ENCODE results near the gene CFDP1. TPM values are rescaled to one million over a fixed set of nuclear protein-coding genes. Genes with fewer than 3 reads are reported as not detected.

Gene CFDP1
- total and polyA plus RNA-seq, 4 donors: 55.4 to 164 (median 132) TPM

GRCh38 chr16:75336521-75336920 lies 96.8 kb downstream of the CFDP1 start:
- DNase-seq (ENCODE audit: low read depth in 4 of 6, low spot score in 6 of 6): no peak
- no CpG with 5 or more reads among the region's 2 CpGs for WGBS (ENCODE audit: insufficient coverage)
- no peaks in the 10 kb centered on the region for H3K4me1 ChIP-seq (ENCODE audit: control insufficient read depth, insufficient read depth, low read length)
- H3K27me3 ChIP-seq (ENCODE audit: control insufficient read depth, insufficient read depth, low read length): no peaks in the 10 kb centered on the region
- H3K9me3 ChIP-seq (ENCODE audit: control insufficient read depth, insufficient read depth, low read length): no peaks in the 10 kb centered on the region
- no peaks in the 10 kb centered on the region for H3K36me3 ChIP-seq (ENCODE audit: control insufficient read depth, insufficient read depth, low read length)
- H3K4me3 ChIP-seq (ENCODE audit: low read depth, low read length): no peak overlapping the region
- H3K27ac ChIP-seq (ENCODE audit: low read depth, low read length): no peak overlapping the region

GRCh38 chr16:75333721-75334163 lies 99.6 kb downstream of the CFDP1 start:
- H3K36me3 ChIP-seq (ENCODE audit: control insufficient read depth, insufficient read depth, low read length): no peaks in the 10 kb centered on the region
- H3K9me3 ChIP-seq (ENCODE audit: control insufficient read depth, insufficient read depth, low read length): no peaks in the 10 kb centered on the region
- no peaks in the 10 kb centered on the region for H3K4me1 ChIP-seq (ENCODE audit: control insufficient read depth, insufficient read depth, low read length)
- no CpG with 5 or more reads among the region's 2 CpGs for WGBS (ENCODE audit: insufficient coverage)
- DNase-seq (ENCODE audit: low read depth in 4 of 6, low spot score in 6 of 6): no peak
- H3K27me3 ChIP-seq (ENCODE audit: control insufficient read depth, insufficient read depth, low read length): no peaks in the 10 kb centered on the region
- no peak overlapping the region for H3K27ac ChIP-seq (ENCODE audit: low read depth, low read length)
- no peak overlapping the region for H3K4me3 ChIP-seq (ENCODE audit: low read depth, low read length)

GRCh38 chr16:75329943-75330342 lies 103.4 kb downstream of the CFDP1 start:
- no peak overlapping the region for H3K4me3 ChIP-seq (ENCODE audit: low read depth, low read length)
- DNase-seq (ENCODE audit: low read depth in 4 of 6, low spot score in 6 of 6): no peak
- no peaks in the 10 kb centered on the region for H3K27me3 ChIP-seq (ENCODE audit: control insufficient read depth, insufficient read depth, low read length)
- H3K4me1 ChIP-seq (ENCODE audit: control insufficient read depth, insufficient read depth, low read length): no peaks in the 10 kb centered on the region
- no peak overlapping the region for H3K27ac ChIP-seq (ENCODE audit: low read depth, low read length)
- 92% methylated on average over 2 of the region's 4 CpGs for WGBS (ENCODE audit: insufficient coverage)
- H3K9me3 ChIP-seq (ENCODE audit: control insufficient read depth, insufficient read depth, low read length): no peaks in the 10 kb centered on the region
- H3K36me3 ChIP-seq (ENCODE audit: control insufficient read depth, insufficient read depth, low read length): no peaks in the 10 kb centered on the region

GRCh38 chr16:75326333-75326732 lies 107.0 kb downstream of the CFDP1 start:
- Histone ChIP-seq H3K9me3 (ENCODE audit: control insufficient read depth, insufficient read depth, low read length) (no peaks in the 10 kb centered on the region), H3K4me3 (ENCODE audit: low read depth, low read length) (no peak overlapping the region), H3K27me3 (ENCODE audit: control insufficient read depth, insufficient read depth, low read length) (no peaks in the 10 kb centered on the region), H3K4me1 (ENCODE audit: control insufficient read depth, insufficient read depth, low read length) (no peaks in the 10 kb centered on the region), H3K27ac (ENCODE audit: low read depth, low read length) (no peak overlapping the region), H3K36me3 (ENCODE audit: control insufficient read depth, insufficient read depth, low read length) (no peaks in the 10 kb centered on the region)
- no peak for DNase-seq (ENCODE audit: low read depth in 4 of 6, low spot score in 6 of 6)
- WGBS (ENCODE audit: insufficient coverage): no CpG with 5 or more reads among the region's 5 CpGs

GRCh38 chr16:75323933-75324332 lies 109.4 kb downstream of the CFDP1 start:
- peak in 1 of 6 donors; percentile 69 for DNase-seq (ENCODE audit: low read depth in 4 of 6, low spot score in 6 of 6)
- Histone ChIP-seq H3K4me3 (ENCODE audit: low read depth, low read length) (no peak overlapping the region), H3K36me3 (ENCODE audit: control insufficient read depth, insufficient read depth, low read length) (no peaks in the 10 kb centered on the region), H3K27ac (ENCODE audit: low read depth, low read length) (no peak overlapping the region), H3K4me1 (ENCODE audit: control insufficient read depth, insufficient read depth, low read length) (peaks cover 10% of the 10 kb centered on the region), H3K9me3 (ENCODE audit: control insufficient read depth, insufficient read depth, low read length) (no peaks in the 10 kb centered on the region), H3K27me3 (ENCODE audit: control insufficient read depth, insufficient read depth, low read length) (no peaks in the 10 kb centered on the region)
- no CpG with 5 or more reads among the region's 3 CpGs for WGBS (ENCODE audit: insufficient coverage)

GRCh38 chr16:75323198-75323597 lies 110.1 kb downstream of the CFDP1 start:
- DNase-seq (ENCODE audit: low read depth in 4 of 6, low spot score in 6 of 6): no peak
- Histone ChIP-seq H3K27ac (ENCODE audit: low read depth, low read length) (no peak overlapping the region), H3K9me3 (ENCODE audit: control insufficient read depth, insufficient read depth, low read length) (no peaks in the 10 kb centered on the region), H3K27me3 (ENCODE audit: control insufficient read depth, insufficient read depth, low read length) (no peaks in the 10 kb centered on the region), H3K4me3 (ENCODE audit: low read depth, low read length) (no peak overlapping the region), H3K4me1 (ENCODE audit: control insufficient read depth, insufficient read depth, low read length) (peaks cover 10% of the 10 kb centered on the region), H3K36me3 (ENCODE audit: control insufficient read depth, insufficient read depth, low read length) (no peaks in the 10 kb centered on the region)
- 83% methylated on average over 3 of the region's 4 CpGs for WGBS (ENCODE audit: insufficient coverage)

GRCh38 chr16:75322740-75323139 lies 110.6 kb downstream of the CFDP1 start:
- no peak overlapping the region for H3K27ac ChIP-seq (ENCODE audit: low read depth, low read length)
- H3K27me3 ChIP-seq (ENCODE audit: control insufficient read depth, insufficient read depth, low read length): no peaks in the 10 kb centered on the region
- no peak for DNase-seq (ENCODE audit: low read depth in 4 of 6, low spot score in 6 of 6)
- no peak overlapping the region for H3K4me3 ChIP-seq (ENCODE audit: low read depth, low read length)
- no CpG with 5 or more reads among the region's 3 CpGs for WGBS (ENCODE audit: insufficient coverage)
- no peaks in the 10 kb centered on the region for H3K9me3 ChIP-seq (ENCODE audit: control insufficient read depth, insufficient read depth, low read length)
- no peaks in the 10 kb centered on the region for H3K36me3 ChIP-seq (ENCODE audit: control insufficient read depth, insufficient read depth, low read length)
- H3K4me1 ChIP-seq (ENCODE audit: control insufficient read depth, insufficient read depth, low read length): peaks cover 14% of the 10 kb centered on the region

- 24% methylated on average over 3 of the region's 3 CpGs for whole genome bisulfite sequencing (ENCODE audit: insufficient coverage)
- Histone ChIP-seq H3K27me3 (ENCODE audit: control insufficient read depth, insufficient read depth, low read length) (no peaks in the 10 kb centered on the region), H3K4me1 (ENCODE audit: control insufficient read depth, insufficient read depth, low read length) (peaks cover 20% of the 10 kb centered on the region), H3K36me3 (ENCODE audit: control insufficient read depth, insufficient read depth, low read length) (no peaks in the 10 kb centered on the region), H3K27ac (ENCODE audit: low read depth, low read length) (peak overlapping the region; percentile 47), H3K4me3 (ENCODE audit: low read depth, low read length) (no peak overlapping the region), H3K9me3 (ENCODE audit: control insufficient read depth, insufficient read depth, low read length) (no peaks in the 10 kb centered on the region)
- DNase-seq (ENCODE audit: low read depth in 4 of 6, low spot score in 6 of 6): no peak
Observed at GRCh38 chr16:75320435-75320834, 112.9 kb downstream of the CFDP1 start.

- peak overlapping the region; percentile 47 for H3K27ac ChIP-seq (ENCODE audit: low read depth, low read length)
- H3K9me3 ChIP-seq (ENCODE audit: control insufficient read depth, insufficient read depth, low read length): no peaks in the 10 kb centered on the region
- H3K27me3 ChIP-seq (ENCODE audit: control insufficient read depth, insufficient read depth, low read length): no peaks in the 10 kb centered on the region
- peak in 1 of 6 donors; percentile 27 for DNase-seq (ENCODE audit: low read depth in 4 of 6, low spot score in 6 of 6)
- 71% methylated on average over 7 of the region's 13 CpGs for WGBS (ENCODE audit: insufficient coverage)
- H3K36me3 ChIP-seq (ENCODE audit: control insufficient read depth, insufficient read depth, low read length): no peaks in the 10 kb centered on the region
- peaks cover 20% of the 10 kb centered on the region for H3K4me1 ChIP-seq (ENCODE audit: control insufficient read depth, insufficient read depth, low read length)
- H3K4me3 ChIP-seq (ENCODE audit: low read depth, low read length): no peak overlapping the region
Observed at GRCh38 chr16:75319513-75320411, 113.5 kb downstream of the CFDP1 start.

GRCh38 chr16:75318737-75319136 lies 114.6 kb downstream of the CFDP1 start:
- Histone ChIP-seq H3K4me3 (ENCODE audit: low read depth, low read length) (no peak overlapping the region), H3K27ac (ENCODE audit: low read depth, low read length) (no peak overlapping the region)
- WGBS (ENCODE audit: insufficient coverage): no CpG with 5 or more reads among the region's 3 CpGs

More at GRCh38 chr16:75318737-75319136, 114.6 kb downstream of the CFDP1 start:
- Histone ChIP-seq H3K27me3 (ENCODE audit: control insufficient read depth, insufficient read depth, low read length) (no peaks in the 10 kb centered on the region), H3K9me3 (ENCODE audit: control insufficient read depth, insufficient read depth, low read length) (no peaks in the 10 kb centered on the region), H3K36me3 (ENCODE audit: control insufficient read depth, insufficient read depth, low read length) (peaks cover 3% of the 10 kb centered on the region), H3K4me1 (ENCODE audit: control insufficient read depth, insufficient read depth, low read length) (peaks cover 20% of the 10 kb centered on the region)
- no peak for DNase-seq (ENCODE audit: low read depth in 4 of 6, low spot score in 6 of 6)
